PC-9 (cell line): Measurements from ENCODE around the gene CDH22. TPM values are rescaled to one million over a fixed set of nuclear protein-coding genes. Genes with fewer than 3 reads are reported as not detected.
A peak's percentile ranks its signal among the peaks of the same experiment; 100 is the strongest.

ENCODE experiments used
- BruUV-seq: library from RNA; stranded (reverse); fragments of 400-500 nt; replicated peaks from 2 replicates; lab custom pipeline; 2021; lab: Mats Ljungman, UMichigan
- CTCF ChIA-PET: fragments of 300-600 bp; sonication (Branson Sonifier 250); formaldehyde crosslinking; loops from one replicate; lab custom pipeline; 2022; ENCODE audit warnings: antibody characterized with exemption; lab: Charles Lee
- POLR2A ChIA-PET: fragments of 300-600 bp; sonication (Branson Sonifier 250); formaldehyde crosslinking; loops from one replicate; lab custom pipeline; 2022; ENCODE audit warnings: antibody characterized with exemption; ENCODE audit not compliant: unreplicated experiment; lab: Charles Lee
- DNase-seq, 2 experiments: peaks; one replicate each; pipeline versions ENCODE4 v3.0.0 to v3.0.0-alpha.2; 2015 to 2022; ENCODE audit warnings: mixed read lengths in 1 of 2
- H2AFZ ChIP-seq: fragments of 200-600 bp; sonication (generic); 2 replicates; pipeline ENCODE4 v1.8.1; 2017; ENCODE audit warnings: antibody characterized with exemption
- H3F3A ChIP-seq: fragments of 200-600 bp; sonication (generic); 2 replicates; pipeline ENCODE4 v1.8.1; 2017; ENCODE audit warnings: antibody characterized with exemption, mild to moderate bottlenecking, low read depth; ENCODE audit not compliant: insufficient read depth
- H3K27ac ChIP-seq: fragments of 200-600 bp; sonication (generic); 2 replicates; pipeline ENCODE4 v1.6.1; 2016; ENCODE audit warnings: mixed run types
- H3K27me3 ChIP-seq: fragments of 200-600 bp; sonication (generic); 2 replicates; pipeline ENCODE4 v1.6.1; 2016; ENCODE audit warnings: low read depth, mixed run types; ENCODE audit not compliant: insufficient read depth
- H3K36me3 ChIP-seq: fragments of 200-600 bp; sonication (generic); 2 replicates; pipeline ENCODE4 v1.6.1; 2016; ENCODE audit warnings: low read depth, mixed run types
- H3K4me1 ChIP-seq: fragments of 200-600 bp; sonication (generic); replicated peaks from 2 replicates; pipeline ENCODE4 v1.6.1; 2016; ENCODE audit warnings: mixed run types; ENCODE audit not compliant: insufficient read depth
- H3K4me2 ChIP-seq: fragments of 200-600 bp; sonication (generic); 2 replicates; pipeline ENCODE4 v1.6.1; 2017; ENCODE audit warnings: mixed run types
- H3K4me3 ChIP-seq: fragments of 200-600 bp; sonication (generic); 2 replicates; pipeline ENCODE4 v1.6.1; 2016; ENCODE audit warnings: mixed run types
- H3K79me2 ChIP-seq: fragments of 200-600 bp; sonication (generic); 2 replicates; pipeline ENCODE4 v1.6.1; 2017; ENCODE audit warnings: low read depth, mixed run types
- H3K9me2 ChIP-seq: fragments of 200-600 bp; sonication (generic); 2 replicates; pipeline ENCODE4 v1.8.1; 2017; ENCODE audit warnings: mild to moderate bottlenecking; ENCODE audit not compliant: insufficient read depth
- H3K9me3 ChIP-seq: fragments of 200-600 bp; sonication (generic); 2 replicates; pipeline ENCODE4 v1.8.1; 2016; ENCODE audit warnings: low read depth; ENCODE audit not compliant: insufficient read depth
- H4K20me1 ChIP-seq: fragments of 200-600 bp; sonication (generic); 2 replicates; pipeline ENCODE4 v1.8.1; 2017; ENCODE audit not compliant: insufficient read depth
- EZH2 ChIP-seq: fragments of 200-600 bp; sonication (generic); IDR thresholded peaks from 2 replicates; pipeline ENCODE4 v1.8.0; 2017; ENCODE audit warnings: antibody characterized with exemption, low read depth
- intact Hi-C: fragments of 100-400 bp; cut with micrococcal nuclease; formaldehyde crosslinking; loops from one replicate; pipeline ENCODE4 v1.10.0; 2022; ENCODE audit not compliant: unreplicated experiment
- total RNA-seq: library from RNA; stranded (reverse); gene quantifications from 2 replicates; pipeline ENCODE4 v1.2.3, GENCODE V29; 2021
- TF ChIP-seq, protein P1 (sequence below): fragments of 200-600 bp; sonication (generic); conservative IDR thresholded peaks from 2 replicates; pipeline ENCODE4 v1.6.1; 2017; ENCODE audit warnings: mixed run types, antibody characterized with exemption, mild to moderate bottlenecking, moderate library complexity

The CDH22 gene
- total RNA-seq, 1 experiment from 2014 or later = not detected

DNA sequence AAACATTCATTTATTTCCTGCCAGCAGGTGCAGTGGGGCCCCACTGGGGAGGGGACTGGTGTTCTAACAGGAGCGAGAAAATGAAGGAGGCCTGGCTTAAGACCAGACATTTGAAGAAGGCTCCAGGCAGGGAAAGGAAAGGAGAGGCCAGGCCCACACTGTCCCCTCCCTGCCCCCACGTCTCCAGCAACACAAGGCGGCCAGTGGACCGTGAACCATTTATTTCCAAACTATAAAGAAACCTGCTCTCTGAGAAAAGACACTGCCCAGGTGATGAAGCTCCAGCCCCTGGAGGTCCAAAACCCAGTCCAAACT, 41.4 kb upstream of the CDH22 start:
- CTCF ChIA-PET = interaction anchor here (0.6 to 1.1 kb wide), 3 partner anchors 14 to 566 kb away, joined by 3 to 5 read pairs (median 4); no protein-coding TSS in a partner anchor
- H2AFZ ChIP-seq = no peak overlapping the region
- intact Hi-C loops = loop anchor here (1.0 to 2.0 kb wide), 3 partner anchors 14 to 327 kb away; no protein-coding TSS in a partner anchor
- H3K4me3 ChIP-seq = no peak overlapping the region
- no peak overlapping the region for H3K4me2 ChIP-seq
- no peaks in the 10 kb centered on the region; the same call in 1 of the 2 replicates for H3K36me3 ChIP-seq
- no peaks in the 10 kb centered on the region for H3K79me2 ChIP-seq
- BruUV-seq = no TSS peak
- H3K9me3 ChIP-seq = no peaks in the 10 kb centered on the region
- TF ChIP-seq, protein P1, sequence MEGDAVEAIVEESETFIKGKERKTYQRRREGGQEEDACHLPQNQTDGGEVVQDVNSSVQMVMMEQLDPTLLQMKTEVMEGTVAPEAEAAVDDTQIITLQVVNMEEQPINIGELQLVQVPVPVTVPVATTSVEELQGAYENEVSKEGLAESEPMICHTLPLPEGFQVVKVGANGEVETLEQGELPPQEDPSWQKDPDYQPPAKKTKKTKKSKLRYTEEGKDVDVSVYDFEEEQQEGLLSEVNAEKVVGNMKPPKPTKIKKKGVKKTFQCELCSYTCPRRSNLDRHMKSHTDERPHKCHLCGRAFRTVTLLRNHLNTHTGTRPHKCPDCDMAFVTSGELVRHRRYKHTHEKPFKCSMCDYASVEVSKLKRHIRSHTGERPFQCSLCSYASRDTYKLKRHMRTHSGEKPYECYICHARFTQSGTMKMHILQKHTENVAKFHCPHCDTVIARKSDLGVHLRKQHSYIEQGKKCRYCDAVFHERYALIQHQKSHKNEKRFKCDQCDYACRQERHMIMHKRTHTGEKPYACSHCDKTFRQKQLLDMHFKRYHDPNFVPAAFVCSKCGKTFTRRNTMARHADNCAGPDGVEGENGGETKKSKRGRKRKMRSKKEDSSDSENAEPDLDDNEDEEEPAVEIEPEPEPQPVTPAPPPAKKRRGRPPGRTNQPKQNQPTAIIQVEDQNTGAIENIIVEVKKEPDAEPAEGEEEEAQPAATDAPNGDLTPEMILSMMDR = no peak
- no peak for TF ChIP-seq EZH2
- POLR2A ChIA-PET = no interaction called here
- H3K27ac ChIP-seq = no peak overlapping the region
- H4K20me1 ChIP-seq = peaks cover 10% of the 10 kb centered on the region; the same call in 1 of the 2 replicates
- no peak for DNase-seq
- H3K4me1 ChIP-seq = no peaks in the 10 kb centered on the region; the same call in 1 of the 2 replicates
- H3F3A ChIP-seq = peaks cover 6% of the 10 kb centered on the region
- H3K9me2 ChIP-seq = no peaks in the 10 kb centered on the region
- H3K27me3 ChIP-seq = no peaks in the 10 kb centered on the region

DNA sequence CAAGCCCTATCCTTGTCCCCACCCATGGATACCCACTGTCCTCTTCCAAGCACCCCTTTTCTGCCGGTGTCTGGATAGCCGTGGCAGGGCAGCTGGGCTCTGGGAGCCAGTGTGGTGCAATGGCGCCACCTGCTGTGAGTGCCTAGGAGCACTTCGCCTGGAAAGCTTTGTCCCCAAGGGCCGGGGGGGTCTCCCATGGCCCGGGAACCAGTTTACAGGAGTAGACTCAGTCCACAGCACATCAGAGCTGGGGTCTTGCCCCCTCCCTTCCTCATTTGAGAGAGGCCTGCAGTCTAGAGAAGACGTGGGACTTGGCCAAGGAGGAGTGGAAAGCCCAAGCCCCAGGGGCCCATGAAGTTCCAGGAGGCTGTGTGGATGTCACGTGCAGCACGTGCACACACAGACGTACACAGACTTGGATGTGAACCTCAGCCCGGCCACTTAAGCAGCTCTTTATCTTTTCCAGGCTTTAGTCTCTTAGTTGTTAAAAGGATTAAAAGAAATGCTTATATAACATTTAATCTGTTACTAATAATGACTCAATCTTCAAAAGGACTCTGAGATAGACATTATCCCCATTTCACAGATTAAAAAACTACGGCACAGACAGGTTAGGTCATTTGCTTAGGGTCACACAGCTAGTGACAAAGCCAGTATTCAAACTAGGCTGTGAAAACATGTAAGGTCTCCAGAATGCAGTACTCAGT, 40.9 kb upstream of the CDH22 start:
- H3K9me2 ChIP-seq = no peaks in the 10 kb centered on the region
- CTCF ChIA-PET = interaction anchor here (0.6 to 1.1 kb wide), 6 partner anchors 15 to 550 kb away, joined by 3 to 5 read pairs (median 4); no protein-coding TSS in a partner anchor
- H3K4me3 ChIP-seq = no peak overlapping the region
- no peak overlapping the region for H3K27ac ChIP-seq
- peaks cover 10% of the 10 kb centered on the region; the same call in 1 of the 2 replicates for H4K20me1 ChIP-seq
- POLR2A ChIA-PET = interaction anchor here (0.6 kb wide), 1 partner anchor 468 kb away, joined by 3 read pairs; no protein-coding TSS in a partner anchor
- no peak overlapping the region for H3K4me2 ChIP-seq
- TF ChIP-seq, protein P1 = peak; percentile 77
- TF ChIP-seq EZH2 = no peak
- intact Hi-C loops = loop anchor here (1.0 to 2.0 kb wide), 2 partner anchors 216 to 327 kb away; no protein-coding TSS in a partner anchor
- BruUV-seq = TSS peak; percentile 13
- no peaks in the 10 kb centered on the region; the same call in 1 of the 2 replicates for H3K36me3 ChIP-seq
- no peaks in the 10 kb centered on the region for H3K27me3 ChIP-seq
- H3K4me1 ChIP-seq = no peaks in the 10 kb centered on the region; the same call in 1 of the 2 replicates
- H3F3A ChIP-seq = peaks cover 6% of the 10 kb centered on the region
- H2AFZ ChIP-seq = no peak overlapping the region
- no peaks in the 10 kb centered on the region for H3K9me3 ChIP-seq
- no peaks in the 10 kb centered on the region for H3K79me2 ChIP-seq
- peak in 1 of 2 experiments; percentile 46 for DNase-seq

DNA sequence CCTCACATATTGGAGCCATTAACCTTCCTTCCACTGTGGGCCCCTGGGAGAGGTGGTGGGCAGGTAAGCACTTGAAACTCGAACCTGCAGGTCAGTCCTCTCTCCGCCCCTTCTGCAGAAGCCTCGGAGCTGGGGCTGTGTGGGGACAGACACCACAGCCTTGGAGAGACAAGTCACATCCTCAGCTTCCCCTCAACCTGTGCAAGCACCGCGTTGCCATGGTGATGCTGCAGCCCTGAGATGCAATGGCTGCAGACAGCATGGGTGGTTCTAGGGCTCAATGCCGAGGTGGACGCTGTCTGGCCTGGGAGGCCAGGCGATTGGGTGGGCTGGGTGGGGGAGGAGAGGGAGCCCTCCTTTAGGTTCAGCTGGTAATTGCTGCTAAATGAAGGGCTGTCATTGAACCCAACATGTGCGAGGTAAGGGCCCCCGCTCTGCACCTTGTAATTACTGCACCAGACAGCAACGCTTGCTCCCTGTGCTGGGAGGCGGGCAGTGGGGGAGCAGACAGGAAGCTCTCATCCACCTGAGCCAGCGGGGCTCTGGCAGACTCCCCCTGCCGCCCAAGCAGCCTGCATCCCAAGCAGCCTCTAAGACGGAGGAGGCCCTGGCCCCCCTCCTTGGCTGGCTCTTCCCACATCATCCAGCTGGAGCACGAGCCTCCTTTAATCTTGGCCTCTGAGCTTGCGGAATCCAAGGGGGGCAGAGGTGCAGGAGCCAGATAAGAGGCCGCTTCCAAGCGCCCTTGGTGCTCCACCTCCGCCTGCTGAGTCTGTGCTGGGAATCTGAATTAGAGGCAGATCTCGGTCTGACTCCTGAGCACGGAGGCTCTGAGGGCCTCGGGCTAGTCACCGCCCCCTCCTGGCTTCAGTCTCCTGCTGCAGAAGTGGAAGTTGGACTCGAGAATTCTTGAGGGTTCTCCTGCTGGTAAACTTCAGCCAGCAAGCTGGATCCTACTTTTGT, 39.8 kb upstream of the CDH22 start:
- Histone ChIP-seq H2AFZ (no peak overlapping the region), H3K4me1 (no peaks in the 10 kb centered on the region; the same call in 1 of the 2 replicates), H3K9me3 (no peaks in the 10 kb centered on the region), H4K20me1 (peaks cover 10% of the 10 kb centered on the region; the same call in 1 of the 2 replicates), H3K36me3 (no peaks in the 10 kb centered on the region; the same call in 1 of the 2 replicates), H3K4me2 (no peak overlapping the region), H3K79me2 (no peaks in the 10 kb centered on the region), H3F3A (peaks cover 6% of the 10 kb centered on the region), H3K4me3 (no peak overlapping the region), H3K27ac (no peak overlapping the region), H3K9me2 (no peaks in the 10 kb centered on the region), H3K27me3 (peaks cover 9% of the 10 kb centered on the region)
- CTCF ChIA-PET = interaction anchor here (0.8 to 1.1 kb wide), 4 partner anchors 16 to 335 kb away, joined by 3 to 5 read pairs (median 4); no protein-coding TSS in a partner anchor
- POLR2A ChIA-PET = interaction anchor here (0.6 kb wide), 1 partner anchor 467 kb away, joined by 3 read pairs; no protein-coding TSS in a partner anchor
- intact Hi-C loops = loop anchor here (2.0 kb wide), 1 partner anchor 215 kb away; no protein-coding TSS in a partner anchor
- TF ChIP-seq, protein P1 = no peak
- TF ChIP-seq EZH2 = no peak
- no TSS peak for BruUV-seq
- DNase-seq = no peak
